Mammary epithelial cell (primary cell): Measurements from ENCODE around the gene TRAK1.

Experiments
- EZH2 ChIP-seq: IDR thresholded peaks from 2 replicates; pipeline ENCODE4 v1.6.1; 2012; ENCODE audit warnings: low read length, inconsistent platforms, borderline replicate concordance
- TF ChIP-seq, protein P1 (sequence below), 2 donors: IDR thresholded peaks in 1 of 2; conservative IDR thresholded peaks in 1 of 2; 2 replicates each; pipeline ENCODE4 v1.5.1; 2011 to 2012; ENCODE audit warnings: inconsistent platforms in 2 of 2, low read length in 2 of 2, mild to moderate bottlenecking in 2 of 2, control low read depth in 1 of 2, low read depth in 1 of 2; ENCODE audit not compliant: insufficient read depth in 1 of 2; ENCODE audit errors: extremely low read depth in 1 of 2

DNA sequence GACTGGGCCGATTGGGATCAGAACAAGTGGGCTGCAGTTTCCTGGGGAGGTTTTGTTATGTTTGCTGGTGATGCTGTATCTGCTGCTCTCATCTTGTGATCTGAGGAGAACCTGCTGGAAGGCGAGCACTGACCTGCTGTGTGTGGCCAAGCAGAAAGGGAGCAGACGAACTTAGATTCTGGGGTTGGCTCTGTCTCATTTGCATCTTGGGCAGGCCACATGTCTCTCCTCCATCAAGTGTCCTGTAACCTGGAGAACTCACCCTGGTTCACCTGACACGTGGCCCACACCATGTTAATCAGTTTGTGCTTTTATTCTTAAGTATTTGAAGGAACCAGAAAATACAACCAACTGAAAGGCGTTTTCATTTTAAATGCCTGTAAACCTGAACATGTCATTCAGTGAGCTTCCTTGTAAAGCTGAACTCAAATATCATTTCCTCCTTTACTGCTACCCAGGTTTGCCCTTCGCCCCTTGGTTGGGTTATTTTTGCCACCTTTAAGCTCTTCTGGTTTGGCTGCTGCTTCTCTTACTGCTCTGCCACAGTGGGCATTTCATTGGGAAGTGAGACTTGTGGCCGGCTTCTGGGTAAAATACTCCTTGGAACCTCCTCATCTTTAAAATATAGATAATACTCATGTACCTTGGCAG lies 33.5 kb upstream of the TRAK1 start:
- TF ChIP-seq, protein P1, sequence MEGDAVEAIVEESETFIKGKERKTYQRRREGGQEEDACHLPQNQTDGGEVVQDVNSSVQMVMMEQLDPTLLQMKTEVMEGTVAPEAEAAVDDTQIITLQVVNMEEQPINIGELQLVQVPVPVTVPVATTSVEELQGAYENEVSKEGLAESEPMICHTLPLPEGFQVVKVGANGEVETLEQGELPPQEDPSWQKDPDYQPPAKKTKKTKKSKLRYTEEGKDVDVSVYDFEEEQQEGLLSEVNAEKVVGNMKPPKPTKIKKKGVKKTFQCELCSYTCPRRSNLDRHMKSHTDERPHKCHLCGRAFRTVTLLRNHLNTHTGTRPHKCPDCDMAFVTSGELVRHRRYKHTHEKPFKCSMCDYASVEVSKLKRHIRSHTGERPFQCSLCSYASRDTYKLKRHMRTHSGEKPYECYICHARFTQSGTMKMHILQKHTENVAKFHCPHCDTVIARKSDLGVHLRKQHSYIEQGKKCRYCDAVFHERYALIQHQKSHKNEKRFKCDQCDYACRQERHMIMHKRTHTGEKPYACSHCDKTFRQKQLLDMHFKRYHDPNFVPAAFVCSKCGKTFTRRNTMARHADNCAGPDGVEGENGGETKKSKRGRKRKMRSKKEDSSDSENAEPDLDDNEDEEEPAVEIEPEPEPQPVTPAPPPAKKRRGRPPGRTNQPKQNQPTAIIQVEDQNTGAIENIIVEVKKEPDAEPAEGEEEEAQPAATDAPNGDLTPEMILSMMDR (conservative IDR thresholded peaks at IDR 0.05 in 1 of 2, IDR thresholded peaks at IDR 0.05 in 1 of 2; ENCODE audit: extremely low read depth in 1 of 2, insufficient read depth in 1 of 2, low read depth in 1 of 2, low read length in 2 of 2): no peak
- TF ChIP-seq EZH2: no peak
